Osteoblast (primary cell): ENCODE data around the gene ALOX15. TPM values are rescaled to one million over a fixed set of nuclear protein-coding genes. Genes with fewer than 3 reads are reported as not detected.

Experiments used
- DNase-seq: peaks from one replicate; pipeline ENCODE4 v3.0.0; 2011; ENCODE audit warnings: low spot score, mixed read lengths; ENCODE audit not compliant: insufficient read length; ENCODE audit errors: missing footprints
- H2AFZ ChIP-seq: 2 replicates; pipeline ENCODE4 v1.6.0; 2011; ENCODE audit warnings: mild to moderate bottlenecking, low read length
- H3K27ac ChIP-seq: 2 replicates; pipeline ENCODE4 v1.5.1; 2011; ENCODE audit warnings: mild to moderate bottlenecking, low read depth, low read length, moderate library complexity
- H3K27me3 ChIP-seq: 2 replicates; pipeline ENCODE4 v1.6.0; 2012; ENCODE audit warnings: mild to moderate bottlenecking, control low read depth, inconsistent platforms, low read length, moderate library complexity; ENCODE audit not compliant: insufficient read depth
- H3K36me3 ChIP-seq: 2 replicates; pipeline ENCODE4 v1.5.1; 2011; ENCODE audit warnings: mild to moderate bottlenecking, low read length, control low read depth, moderate library complexity; ENCODE audit not compliant: insufficient read depth
- H3K4me1 ChIP-seq: 2 replicates; pipeline ENCODE4 v1.5.1; 2011; ENCODE audit warnings: mild to moderate bottlenecking, low read length, control low read depth, moderate library complexity; ENCODE audit not compliant: insufficient read depth
- H3K4me2 ChIP-seq: 2 replicates; pipeline ENCODE4 v1.6.0; 2011; ENCODE audit warnings: mild to moderate bottlenecking, low read length; ENCODE audit not compliant: insufficient read depth
- H3K4me3 ChIP-seq: fragments of 200-600 bp; sonication (generic); 3 replicates; pipeline ENCODE4 v1.5.1; 2012; ENCODE audit warnings: mild to moderate bottlenecking, low read length, inconsistent platforms; ENCODE audit not compliant: insufficient read depth
- H3K79me2 ChIP-seq: 2 replicates; pipeline ENCODE4 v1.6.0; 2012; ENCODE audit warnings: mild to moderate bottlenecking, low read length, control low read depth, inconsistent platforms; ENCODE audit not compliant: insufficient read depth
- H3K9me3 ChIP-seq: 2 replicates; pipeline ENCODE4 v1.5.1; 2011; ENCODE audit warnings: low read depth, low read length, control low read depth
- H4K20me1 ChIP-seq: 2 replicates; pipeline ENCODE4 v1.6.0; 2012; ENCODE audit warnings: mild to moderate bottlenecking, low read length, control low read depth; ENCODE audit not compliant: insufficient read depth
- total RNA-seq: library from RNA; depleted of rRNA; stranded (reverse); fragments of >200 nt; gene quantifications from 2 replicates; pipeline ENCODE4 v1.2.3, GENCODE V29; 2012
- TF ChIP-seq, protein P1 (sequence below): IDR thresholded peaks from 2 replicates; pipeline ENCODE4 v1.5.1; 2011; ENCODE audit warnings: mild to moderate bottlenecking, low read depth, low read length, moderate library complexity; ENCODE audit errors: extremely low read depth

Gene ALOX15
- total RNA-seq, 1 donor = not detected

DNA sequence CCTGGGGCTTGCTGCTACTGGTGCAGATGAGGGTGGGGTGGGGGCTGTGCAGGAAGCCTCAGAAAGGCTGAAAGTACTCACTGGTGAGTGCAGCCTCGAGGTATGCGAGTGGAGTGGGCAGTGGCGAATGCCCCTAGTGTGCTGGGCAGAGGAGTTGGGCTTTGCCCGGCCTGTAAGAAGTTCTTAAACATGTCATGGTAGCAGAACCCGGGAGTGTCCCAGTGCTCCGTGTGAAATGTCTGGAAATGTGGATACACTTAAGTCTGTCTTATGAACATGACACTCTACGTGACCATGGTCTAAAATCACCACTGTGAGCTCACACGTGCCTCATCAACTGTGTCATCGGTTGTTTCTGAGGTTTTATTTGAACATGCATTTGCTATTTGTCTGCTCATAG, 55.4 kb downstream of the ALOX15 start:
- Histone ChIP-seq H3K27me3 (peaks cover 44% of the 10 kb centered on the region), H3K27ac (no peak overlapping the region), H2AFZ (no peak overlapping the region), H3K9me3 (no peaks in the 10 kb centered on the region), H3K4me1 (no peaks in the 10 kb centered on the region), H3K4me3 (no peak overlapping the region), H4K20me1 (no peaks in the 10 kb centered on the region), H3K4me2 (no peak overlapping the region), H3K36me3 (no peaks in the 10 kb centered on the region), H3K79me2 (no peaks in the 10 kb centered on the region)
- TF ChIP-seq, protein P1, sequence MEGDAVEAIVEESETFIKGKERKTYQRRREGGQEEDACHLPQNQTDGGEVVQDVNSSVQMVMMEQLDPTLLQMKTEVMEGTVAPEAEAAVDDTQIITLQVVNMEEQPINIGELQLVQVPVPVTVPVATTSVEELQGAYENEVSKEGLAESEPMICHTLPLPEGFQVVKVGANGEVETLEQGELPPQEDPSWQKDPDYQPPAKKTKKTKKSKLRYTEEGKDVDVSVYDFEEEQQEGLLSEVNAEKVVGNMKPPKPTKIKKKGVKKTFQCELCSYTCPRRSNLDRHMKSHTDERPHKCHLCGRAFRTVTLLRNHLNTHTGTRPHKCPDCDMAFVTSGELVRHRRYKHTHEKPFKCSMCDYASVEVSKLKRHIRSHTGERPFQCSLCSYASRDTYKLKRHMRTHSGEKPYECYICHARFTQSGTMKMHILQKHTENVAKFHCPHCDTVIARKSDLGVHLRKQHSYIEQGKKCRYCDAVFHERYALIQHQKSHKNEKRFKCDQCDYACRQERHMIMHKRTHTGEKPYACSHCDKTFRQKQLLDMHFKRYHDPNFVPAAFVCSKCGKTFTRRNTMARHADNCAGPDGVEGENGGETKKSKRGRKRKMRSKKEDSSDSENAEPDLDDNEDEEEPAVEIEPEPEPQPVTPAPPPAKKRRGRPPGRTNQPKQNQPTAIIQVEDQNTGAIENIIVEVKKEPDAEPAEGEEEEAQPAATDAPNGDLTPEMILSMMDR = no peak
- DNase-seq = peak; percentile 86

DNA sequence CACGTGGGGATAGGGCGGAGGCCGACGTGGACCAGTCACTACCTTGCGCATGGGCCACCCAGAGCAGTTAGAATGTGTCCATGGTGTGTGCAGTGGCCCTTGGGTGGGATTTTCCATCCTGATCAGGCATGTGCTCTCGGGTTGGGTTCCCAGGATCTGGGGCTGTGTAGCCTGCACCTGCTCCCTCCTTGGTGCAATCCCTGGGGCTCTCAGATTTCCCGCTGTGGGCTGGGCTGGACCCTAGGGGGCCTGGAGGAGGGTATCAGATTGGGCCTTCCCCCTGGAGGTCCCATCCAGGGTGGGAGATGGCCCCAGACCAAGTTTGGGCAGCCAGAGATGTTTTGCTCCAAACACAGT, 55.9 kb downstream of the ALOX15 start:
- Histone ChIP-seq H3K79me2 (no peaks in the 10 kb centered on the region), H3K27ac (no peak overlapping the region), H3K27me3 (peaks cover 43% of the 10 kb centered on the region), H3K4me3 (no peak overlapping the region), H3K4me1 (no peaks in the 10 kb centered on the region), H3K4me2 (no peak overlapping the region), H4K20me1 (no peaks in the 10 kb centered on the region), H3K36me3 (no peaks in the 10 kb centered on the region), H2AFZ (no peak overlapping the region), H3K9me3 (no peaks in the 10 kb centered on the region)
- TF ChIP-seq, protein P1 = no peak
- no peak for DNase-seq

DNA sequence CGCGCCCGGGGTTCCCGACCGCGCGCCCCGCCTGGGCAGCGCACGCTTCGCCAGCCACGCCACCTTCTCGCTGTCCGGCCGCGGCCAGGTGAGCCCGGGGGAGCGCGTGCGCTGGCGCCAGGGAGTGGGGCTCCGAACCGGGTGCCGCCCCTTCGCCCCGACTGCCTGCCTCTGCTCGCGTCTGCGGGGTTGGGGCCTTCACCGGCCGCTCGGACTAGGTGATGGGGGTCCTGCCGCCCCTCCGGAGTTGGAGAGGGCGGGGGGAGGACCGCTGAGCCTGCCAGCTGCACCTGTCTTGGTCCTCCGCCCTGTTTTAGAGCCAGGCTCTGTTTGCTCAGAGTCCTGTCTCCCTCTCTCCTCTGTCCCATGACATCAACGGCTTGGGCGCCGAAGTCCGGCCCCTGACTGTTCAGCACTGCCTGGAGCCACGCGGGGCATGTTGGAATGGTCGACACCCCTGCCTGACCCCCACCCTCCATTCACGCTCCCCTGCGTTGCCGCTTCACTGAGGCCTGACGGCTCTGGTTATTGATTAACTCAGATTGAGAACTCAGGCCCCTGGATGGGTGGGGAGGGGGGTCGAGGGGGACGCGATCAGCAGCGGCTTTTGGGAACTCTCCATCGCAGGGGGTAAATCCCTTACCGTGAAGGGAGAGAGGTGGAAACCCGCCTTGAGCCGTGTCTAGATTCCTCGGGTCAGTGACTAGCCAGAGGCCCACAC, 56.4 kb downstream of the ALOX15 start:
- Histone ChIP-seq H4K20me1 (no peaks in the 10 kb centered on the region), H3K36me3 (no peaks in the 10 kb centered on the region), H3K79me2 (no peaks in the 10 kb centered on the region), H3K4me2 (no peak overlapping the region), H3K9me3 (no peaks in the 10 kb centered on the region), H3K27me3 (peaks cover 43% of the 10 kb centered on the region), H3K4me1 (no peaks in the 10 kb centered on the region), H3K27ac (no peak overlapping the region), H2AFZ (no peak overlapping the region), H3K4me3 (no peak overlapping the region)
- TF ChIP-seq, protein P1 = no peak
- DNase-seq = peak; percentile 86

- Histone ChIP-seq H3K9me3 (no peaks in the 10 kb centered on the region), H3K4me1 (no peaks in the 10 kb centered on the region), H3K27ac (no peak within 1 kb of the TSS), H3K4me2 (no peak within 1 kb of the TSS), H3K27me3 (peaks cover 43% of the 10 kb centered on the region), H3K36me3 (no peaks in the 10 kb centered on the region), H4K20me1 (no peaks in the 10 kb centered on the region), H2AFZ (no peak within 1 kb of the TSS), H3K4me3 (no peak within 1 kb of the TSS), H3K79me2 (no peaks in the 10 kb centered on the region)
- DNase-seq = peak; percentile 87
- TF ChIP-seq, protein P1 = no peak
Observed at GRCh38 chr17:4584101-4584916, 57.2 kb downstream of the ALOX15 start, which contains the start of gene SMTNL2. TSS of gene SMTNL2 (plus strand) at chr17:4584529. CDS start at chr17:4584606, 77 bp downstream.
